Measurements from ENCODE around the gene PCMTD2.

GRCh38 chr20:64209148-64209547 lies 46.4 kb upstream of the PCMTD2 start:
- TF ChIP-seq TAF1 (IDR thresholded peaks at IDR 0.05; ENCODE audit: borderline replicate concordance, insufficient read depth, low read length) (no peak), FOXP2 (optimal IDR thresholded peaks at IDR 0.05; ENCODE audit: borderline replicate concordance, extremely low read depth, extremely low read length, insufficient read depth) (no peak), POLR2AphosphoS5 (IDR thresholded peaks at IDR 0.05; ENCODE audit: low read depth, low read length) (no peak)

Measured in PFSK-1 (cell line).